HG03175 (cell line): ENCODE results near the gene NEU2.
"Not testable (repeated sequence)": the region's sequence is repeated elsewhere in the genome, so short reads cannot be mapped to it uniquely, and the experiment has no call there.

ENCODE experiments used
- ATAC-seq: cut with Tn5 transposase; IDR thresholded peaks from one replicate; pipeline ENCODE4 v1.9.1; 2021; ENCODE audit warnings: mild to moderate bottlenecking, moderate library complexity; ENCODE audit not compliant: unreplicated experiment

Gene NEU2

DNA sequence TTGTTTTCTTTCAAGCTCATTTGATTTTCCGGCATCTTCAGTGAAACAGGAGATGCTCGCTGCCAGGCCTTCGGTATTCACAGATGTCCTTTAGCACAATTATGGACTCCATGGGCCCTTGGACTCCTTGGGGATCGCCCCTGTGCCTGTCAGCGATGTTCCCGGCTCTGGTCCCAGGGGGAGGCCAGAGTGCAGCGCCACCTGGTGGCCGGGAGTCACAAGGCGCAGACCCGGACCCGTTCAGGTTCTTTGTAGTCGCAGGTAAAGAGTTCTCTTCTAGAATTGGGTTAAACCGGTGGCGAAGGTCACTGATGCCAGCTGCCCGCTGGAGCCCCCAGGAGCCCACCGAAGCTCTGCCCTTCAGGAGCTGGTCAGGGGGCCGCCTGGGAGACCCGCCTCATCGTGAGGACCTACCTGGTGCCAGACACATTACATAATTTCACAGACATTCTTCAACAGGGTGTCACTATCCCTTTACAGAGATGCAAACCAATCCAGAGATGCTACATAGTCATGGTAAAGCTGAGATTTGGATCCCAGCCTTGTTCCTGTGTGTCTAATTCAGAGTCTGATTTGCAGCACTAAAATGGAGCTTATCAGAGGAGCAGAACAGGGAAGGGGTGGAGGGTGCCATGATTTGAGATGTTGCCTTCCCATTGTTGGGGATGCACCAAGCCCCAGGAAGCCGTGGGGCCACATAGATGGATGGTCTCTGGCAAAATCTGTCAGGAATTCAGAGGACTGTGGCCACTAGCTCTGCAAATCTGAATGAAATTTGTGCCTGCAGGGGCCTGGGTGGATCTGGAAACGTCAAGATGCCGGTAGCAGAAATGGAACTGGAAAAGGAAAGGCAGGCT is 21.7 kb downstream of the NEU2 start:
- no peak for ATAC-seq

DNA sequence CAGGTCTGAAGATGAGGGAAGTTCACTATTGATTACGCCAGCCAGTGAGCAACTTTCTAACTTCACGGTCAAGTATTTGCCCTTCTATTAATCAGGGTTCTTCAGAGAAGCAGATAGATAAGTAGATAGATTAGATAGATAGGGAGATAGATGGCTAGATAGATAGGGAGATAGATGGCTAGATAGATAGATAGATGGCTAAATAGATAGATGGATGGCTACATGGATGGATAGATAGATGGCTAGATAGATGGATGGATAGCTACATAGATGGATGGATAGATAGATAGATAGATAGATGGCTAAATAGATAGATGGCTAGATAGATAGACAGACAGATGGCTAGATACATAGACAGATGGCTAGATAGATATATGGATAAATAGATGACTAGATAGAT is 22.9 kb downstream of the NEU2 start:
- ATAC-seq: no peak

DNA sequence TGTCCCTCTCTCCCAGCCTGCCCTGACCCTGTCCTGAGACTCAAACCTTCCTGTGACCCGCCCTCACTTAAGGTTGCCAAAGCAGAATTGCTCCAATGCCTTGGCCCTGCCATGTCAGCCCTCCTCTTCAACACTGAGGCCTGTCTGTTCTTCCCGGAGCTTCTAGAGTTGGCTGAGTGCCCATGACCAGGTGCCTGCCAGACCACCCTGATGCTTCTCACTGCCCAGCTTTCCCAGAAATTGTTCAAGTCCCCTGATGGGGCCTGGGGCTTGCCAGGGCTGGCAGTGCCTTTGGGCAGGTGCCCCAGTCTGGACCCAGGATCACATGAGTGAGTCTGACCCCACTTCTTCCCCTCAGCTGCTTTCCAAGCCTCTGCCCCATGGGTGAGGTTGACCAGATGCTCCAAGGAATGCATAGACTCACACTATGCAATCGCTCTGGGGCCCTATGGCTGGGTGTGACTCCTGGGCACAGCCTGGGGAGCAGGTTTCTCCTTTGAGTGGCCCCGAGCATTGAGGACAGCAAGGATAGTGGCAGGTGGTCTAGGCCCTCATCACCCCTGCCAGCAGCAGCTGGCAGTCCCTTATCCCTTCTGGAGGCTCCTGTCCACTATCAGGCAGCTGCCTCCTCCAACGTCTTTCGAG is 24.6 kb downstream of the NEU2 start:
- ATAC-seq: no peak

DNA sequence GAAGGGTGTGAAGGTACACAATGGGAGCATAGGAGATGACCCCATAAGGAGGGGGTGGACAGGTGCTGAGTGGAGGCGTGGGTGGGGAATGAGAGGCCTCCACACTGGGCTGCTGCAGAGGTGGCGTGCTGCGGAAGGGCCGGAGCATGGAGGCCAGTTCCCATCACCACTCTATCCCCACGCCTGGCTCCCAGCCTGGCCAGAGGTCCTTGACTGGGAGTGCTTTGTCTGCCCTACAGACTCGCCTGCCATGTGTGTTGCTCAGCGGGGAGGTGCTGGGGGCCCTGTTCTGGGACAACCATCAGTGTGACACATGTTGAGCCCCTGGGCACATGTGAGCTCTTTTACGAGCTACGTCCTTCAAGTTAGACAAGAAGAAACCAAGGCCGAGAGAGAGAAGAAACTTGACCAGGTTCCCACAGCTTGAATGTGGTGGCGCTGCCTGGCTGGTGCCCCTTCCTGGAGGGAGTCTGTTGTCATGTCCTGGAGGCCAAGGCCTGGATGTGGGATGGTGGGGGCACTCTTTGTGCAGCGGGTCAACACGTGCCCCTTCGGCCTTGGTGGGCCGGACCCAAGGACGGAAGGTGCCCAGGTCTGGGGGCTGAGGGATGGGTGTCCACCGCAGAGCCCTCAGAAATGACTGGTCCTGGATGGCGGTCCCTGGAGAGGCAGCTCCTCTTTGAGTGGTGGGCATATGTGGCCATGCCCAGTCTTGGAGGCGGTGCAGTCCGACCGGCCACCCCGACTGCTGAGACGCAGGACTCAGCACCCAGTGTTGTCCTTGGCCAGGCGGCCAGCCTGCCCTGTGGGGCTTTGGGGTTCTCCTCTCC is 26.5 kb downstream of the NEU2 start:
- no peak for ATAC-seq

DNA sequence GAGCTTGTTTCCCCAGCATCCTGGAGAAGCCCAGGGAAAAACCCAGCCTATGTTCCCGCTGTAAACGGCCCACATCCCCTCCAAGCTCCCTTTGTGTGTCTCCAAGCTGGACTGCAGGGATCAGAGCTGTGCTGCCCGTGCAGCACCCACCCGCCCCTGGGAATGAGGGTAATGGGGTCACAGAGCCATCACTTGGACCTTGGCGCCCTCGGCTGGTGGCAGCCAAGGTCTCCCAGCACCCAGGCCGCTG is 27.0 kb downstream of the NEU2 start:
- ATAC-seq: no peak

DNA sequence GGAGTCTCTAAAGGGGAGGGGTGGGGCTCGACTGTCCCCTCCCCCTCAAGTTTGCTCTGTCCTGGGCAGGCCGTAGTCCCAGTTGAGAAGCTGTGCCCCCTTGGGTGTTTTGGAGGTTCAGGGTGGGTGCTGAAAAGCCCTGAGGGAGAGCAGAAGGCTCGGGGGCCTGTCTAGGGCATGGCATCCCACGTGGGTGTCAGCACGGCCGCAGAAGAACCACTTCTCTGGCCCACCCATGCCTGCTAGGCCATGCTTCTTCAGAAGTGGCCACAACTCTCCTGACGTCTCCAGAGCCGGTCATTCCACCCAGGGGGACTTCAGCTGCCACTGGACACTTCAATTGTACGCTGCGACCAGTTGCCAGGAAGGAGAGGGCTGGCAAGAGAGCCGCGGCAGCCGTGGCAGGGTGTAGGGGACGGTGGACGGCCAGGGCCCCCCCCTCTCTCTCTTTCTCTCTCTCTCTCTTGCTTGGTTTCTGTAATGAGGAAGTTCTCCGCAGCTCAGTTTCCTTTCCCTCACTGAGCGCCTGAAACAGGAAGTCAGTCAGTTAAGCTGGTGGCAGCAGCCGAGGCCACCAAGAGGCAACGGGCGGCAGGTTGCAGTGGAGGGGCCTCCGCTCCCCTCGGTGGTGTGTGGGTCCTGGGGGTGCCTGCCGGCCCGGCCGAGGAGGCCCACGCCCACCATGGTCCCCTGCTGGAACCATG is 27.5 kb downstream of the NEU2 start, which contains the start of gene INPP5D:
Gene INPP5D, plus strand, starts transcription at position 546 of the 704 bp plus-strand sequence. Its CDS starts 137 bp downstream, at position 683.
- ATAC-seq: peak; percentile 64

DNA sequence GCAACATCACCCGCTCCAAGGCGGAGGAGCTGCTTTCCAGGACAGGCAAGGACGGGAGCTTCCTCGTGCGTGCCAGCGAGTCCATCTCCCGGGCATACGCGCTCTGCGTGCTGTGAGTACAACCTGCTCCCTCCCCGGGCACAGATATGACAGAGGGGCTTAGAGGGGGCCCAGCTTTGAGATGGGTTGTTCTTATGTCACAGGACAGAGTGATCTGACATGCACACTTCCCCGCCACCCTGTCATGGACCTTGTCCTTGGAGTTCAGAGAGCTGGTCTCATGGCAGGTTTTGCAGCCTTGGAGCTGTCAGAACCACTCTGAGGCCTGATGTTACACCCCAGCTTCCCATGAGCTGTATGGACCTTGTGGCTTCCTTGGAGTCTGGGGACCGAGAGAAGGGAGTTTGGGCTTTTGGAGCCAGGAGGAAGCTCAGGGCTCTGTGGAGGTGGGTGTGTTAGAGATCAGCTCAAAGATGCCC is 28.1 kb downstream of the NEU2 start:
- ATAC-seq: peak; percentile 17

DNA sequence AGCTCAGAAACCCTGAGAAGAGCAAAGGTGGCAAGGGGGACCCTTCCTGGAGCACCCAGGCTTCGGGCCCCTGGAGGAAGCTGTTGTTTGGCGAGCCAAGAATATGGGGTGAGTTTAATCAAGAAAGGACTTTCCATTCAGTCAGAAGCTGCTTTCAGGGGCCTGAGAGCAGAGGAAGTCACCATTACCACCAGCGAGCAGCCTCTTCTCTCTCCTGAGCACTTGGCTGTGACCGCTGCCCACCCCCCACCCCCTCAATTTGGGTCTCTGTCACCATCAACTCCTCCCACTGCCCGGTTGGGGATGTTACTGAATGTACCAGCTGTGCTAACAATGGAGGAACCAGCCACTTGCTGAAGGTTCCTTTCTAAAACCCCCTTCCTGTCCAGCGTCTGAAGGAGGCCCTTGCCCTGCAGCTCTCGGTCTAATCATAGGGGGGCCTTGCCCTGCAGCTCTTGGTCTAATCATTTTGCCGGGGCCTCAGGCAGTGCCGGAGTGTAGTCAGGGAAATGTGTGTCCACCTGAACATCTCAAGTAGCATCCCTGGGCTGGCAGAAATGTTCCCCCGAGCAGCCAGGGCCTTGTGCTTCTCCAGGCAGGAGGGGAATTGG is 28.6 kb downstream of the NEU2 start:
- no peak for ATAC-seq

DNA sequence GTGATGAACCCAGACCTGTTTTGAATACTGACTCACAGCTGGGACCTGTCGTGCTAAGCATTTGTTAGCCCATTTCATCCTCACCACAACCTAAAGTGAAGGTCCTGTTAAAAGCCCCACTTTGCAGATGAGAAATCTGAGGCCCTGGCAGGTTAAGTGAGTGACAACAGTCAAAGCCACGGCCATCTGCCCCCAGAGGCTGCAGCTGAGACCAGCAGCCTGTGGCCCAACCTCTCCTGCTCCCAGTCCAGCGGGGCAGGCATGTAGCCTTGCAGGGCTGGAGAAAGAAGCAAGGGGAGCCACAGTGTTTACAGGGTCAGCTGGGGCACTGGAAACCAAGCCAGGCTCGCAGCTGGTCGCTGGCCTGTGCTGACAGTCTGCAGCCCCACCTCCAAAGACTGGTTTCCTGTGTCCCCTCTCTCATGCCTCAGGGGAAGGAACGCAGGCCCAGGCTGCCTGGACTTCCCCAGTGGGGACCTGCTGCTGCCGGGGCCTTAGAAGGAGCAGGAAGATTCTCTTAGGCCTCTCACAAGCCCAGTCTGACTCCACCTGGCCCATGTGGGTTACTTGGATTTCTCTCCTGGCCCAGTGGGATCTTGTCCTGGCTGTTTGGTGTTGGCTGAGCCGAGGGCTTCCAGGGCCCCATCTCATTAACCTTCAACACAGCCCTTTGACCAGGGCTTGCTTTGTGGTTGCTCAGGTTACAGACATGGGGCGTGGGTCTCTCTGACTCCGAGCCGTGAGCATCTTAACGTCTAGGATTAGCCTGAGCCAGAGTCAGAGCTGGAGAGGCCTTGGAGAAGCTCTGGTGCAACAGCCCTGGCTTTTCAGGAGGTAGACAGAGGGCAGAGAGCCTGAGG is 29.3 kb downstream of the NEU2 start:
- no peak for ATAC-seq

DNA sequence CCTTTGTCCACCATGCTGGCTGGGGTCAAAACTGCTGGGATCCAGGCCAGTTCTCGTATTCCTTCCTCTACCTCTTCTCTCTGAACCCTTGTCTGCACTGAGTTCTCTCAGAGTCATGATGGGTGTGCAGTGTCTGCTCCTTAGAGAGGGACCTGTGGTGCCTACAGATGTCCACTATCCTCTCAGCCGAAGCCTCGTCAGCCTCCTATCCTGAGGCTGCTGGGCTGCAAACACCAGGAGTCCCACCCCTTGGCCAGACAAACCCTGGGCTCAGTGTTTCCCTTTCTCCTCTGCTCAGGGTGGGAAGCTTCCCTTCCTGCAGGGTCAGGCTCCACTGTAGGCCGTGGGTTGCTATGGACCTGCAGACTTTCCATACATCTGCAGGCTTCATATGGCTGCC is 30.0 kb downstream of the NEU2 start:
- ATAC-seq: no peak

DNA sequence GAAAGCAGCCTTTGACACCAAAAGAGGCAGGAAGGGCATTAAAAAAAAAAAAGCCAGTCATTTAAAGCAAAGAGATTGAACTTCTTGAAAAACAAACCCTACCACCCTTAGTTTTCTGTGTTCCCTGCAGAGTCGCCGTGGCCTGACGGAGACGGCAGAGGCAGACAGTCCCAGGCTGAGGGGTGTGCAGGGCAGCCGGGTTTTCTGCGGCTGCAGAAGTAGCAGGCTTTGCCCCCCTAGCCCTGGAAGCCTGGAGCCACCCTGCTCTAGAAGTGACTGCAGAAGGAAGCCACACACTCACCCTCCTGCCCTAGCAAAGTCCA is 30.4 kb downstream of the NEU2 start:
- ATAC-seq: peak; percentile 0

DNA sequence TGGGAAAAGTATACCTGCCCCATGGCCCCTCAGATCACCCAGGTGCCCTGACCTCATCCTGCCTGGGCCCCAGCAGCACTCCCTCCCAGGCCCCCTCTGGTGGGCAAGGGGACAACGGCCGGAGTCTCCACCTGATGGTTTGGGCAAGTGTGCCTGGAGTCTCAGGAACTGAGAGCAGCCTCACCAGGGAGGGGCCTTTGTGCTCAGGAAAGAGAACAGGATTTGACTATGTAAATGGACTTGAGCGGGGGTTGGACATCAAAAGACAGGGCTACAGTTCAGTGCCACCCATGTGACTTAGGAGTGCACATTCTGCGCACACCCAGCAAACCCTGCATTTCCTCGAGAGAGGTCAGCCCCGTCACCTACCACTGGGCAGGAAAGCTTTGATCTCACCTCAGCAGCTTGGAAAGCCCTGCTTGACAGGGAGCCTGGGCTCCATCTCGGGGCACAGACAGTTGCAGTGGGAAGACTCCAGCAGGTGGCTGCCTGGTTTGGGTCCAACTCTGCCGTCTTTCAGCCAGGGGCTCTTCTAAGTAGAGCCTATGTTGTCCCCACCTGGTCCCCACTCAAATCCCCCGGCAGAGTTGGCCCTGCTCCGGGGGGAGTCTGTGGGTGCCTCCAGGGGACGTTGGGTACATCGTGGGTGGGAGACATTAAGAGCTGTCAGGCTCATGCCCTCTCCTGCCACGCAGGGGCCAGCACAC is 30.9 kb downstream of the NEU2 start:
- peak; percentile 35 for ATAC-seq

DNA sequence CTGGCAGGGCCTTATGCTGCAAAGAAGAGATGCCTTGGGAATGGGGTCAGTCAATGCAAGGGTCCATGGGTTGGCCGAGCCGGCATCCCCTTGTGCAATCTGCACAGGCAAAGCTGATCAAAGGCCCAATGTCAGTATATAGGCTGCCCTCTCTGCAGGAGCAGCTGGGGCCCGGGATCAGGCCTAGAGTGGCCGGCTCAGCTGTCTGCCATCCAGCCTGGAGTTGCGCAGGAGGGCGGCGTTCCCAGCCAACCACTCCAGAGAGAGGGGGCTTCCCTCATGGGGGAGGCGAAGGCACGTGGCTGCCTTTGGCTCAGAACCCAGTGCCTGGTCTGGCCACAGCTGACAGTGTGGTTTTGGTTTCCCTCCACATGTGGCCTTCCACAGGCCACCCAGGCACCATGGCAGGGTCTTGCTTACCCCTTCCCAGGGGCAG is 31.5 kb downstream of the NEU2 start:
- no peak for ATAC-seq

DNA sequence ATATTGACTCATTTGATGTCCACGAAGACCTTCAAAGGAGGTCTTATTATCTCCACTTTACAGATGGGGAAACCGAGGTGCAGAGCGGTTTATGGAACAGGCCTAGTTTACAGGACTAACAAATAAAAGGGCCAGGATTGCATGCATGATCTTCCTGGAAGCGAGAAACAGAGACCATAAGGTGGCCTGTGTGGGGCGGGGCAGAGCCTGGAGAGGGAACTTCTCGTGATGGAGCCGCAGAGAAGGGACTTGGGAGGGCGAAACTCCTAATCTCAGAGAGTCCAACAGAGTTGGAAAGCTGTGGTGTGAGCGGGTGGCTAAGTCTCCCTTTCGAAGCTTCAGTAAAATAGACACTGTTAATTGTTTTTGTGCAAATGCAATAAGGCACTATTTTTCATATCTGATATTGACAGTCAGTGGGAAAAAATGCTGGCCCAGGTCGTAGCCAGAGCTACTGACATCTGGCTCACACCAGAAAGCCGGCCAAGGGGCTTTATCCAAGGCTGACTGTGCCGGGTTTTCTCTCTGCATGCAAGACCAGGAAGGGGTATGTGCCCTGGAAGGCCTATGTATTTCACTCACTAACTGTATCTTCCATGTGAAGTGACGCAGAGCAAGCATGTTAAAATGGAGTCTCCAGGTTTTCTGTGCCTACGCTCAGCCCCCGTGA is 32.2 kb downstream of the NEU2 start:
- no peak for ATAC-seq

DNA sequence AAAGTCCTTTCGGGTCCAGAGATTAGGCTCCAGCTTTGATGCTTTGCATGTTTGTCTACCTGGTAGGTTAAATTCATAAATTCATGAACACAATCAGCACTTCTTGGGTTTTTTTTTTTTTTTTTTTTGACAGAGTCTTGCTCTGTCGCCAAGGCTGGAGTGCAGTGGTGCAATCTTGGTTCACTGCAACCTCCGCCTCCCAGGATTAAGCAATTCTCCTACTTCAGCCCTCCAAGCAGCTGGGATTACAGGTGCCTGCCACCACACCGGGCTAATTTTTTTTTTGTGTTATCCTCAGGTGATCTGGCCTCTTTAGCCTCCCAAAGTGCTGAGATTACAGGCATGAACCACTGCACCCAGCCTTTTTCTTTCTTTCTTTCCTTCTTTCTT is 32.7 kb downstream of the NEU2 start:
- not testable (repeated sequence) for ATAC-seq

DNA sequence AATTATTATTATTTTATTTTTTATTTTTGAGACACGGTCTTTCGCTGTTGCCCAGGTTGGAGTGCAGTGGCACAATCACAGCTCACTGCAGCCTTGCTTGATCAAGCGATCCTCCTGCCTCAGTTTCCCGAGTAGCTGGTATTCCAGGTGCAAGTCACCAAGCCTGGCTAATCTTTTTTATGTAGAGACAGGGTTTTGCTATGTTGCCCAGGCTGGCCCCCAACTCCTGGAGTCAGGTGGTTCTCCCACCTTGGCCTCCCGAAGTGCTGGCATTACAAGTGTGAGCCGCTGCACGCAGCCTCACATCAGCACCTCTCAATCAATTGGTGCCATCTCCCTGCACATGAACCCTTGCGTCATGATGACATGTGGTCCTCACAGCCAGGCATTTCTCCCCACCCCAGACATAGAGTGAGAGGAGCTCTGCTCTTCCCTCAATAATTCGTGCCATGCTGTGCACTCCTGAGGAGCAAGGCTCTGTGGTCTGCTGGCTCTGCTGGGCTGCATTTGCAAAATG is 33.5 kb downstream of the NEU2 start:
- no peak for ATAC-seq

DNA sequence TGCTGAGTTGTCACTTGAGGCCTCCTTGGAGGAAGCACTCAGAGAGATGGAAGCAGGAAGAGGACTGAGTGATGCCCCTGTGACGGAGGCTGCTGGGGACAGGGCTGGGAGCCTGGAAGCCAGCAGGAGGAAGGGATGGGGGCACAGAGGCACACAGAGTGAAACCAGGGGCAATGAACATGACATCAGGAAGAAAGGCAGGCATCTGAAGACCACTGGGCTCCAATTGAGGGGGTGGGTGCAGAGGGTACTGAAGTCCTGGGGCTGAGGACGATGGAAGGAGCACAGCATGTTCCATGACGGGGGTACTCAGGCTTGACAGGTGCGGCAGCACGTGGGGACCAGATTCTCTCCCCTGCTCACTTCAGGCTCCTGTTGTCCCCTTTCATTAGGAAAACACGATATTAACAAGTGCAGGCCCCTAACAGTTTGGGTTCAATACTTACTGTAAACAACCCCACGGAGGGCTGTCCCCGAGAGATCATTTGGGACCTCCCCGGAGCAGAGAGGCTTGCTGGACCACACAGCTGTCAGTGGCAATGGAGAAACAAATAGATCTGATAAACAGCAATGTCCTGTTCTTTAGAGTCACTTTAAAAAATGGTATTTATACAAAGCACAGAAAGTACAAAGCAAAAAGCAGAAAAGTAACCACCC is 36.4 kb downstream of the NEU2 start:
- no peak for ATAC-seq

DNA sequence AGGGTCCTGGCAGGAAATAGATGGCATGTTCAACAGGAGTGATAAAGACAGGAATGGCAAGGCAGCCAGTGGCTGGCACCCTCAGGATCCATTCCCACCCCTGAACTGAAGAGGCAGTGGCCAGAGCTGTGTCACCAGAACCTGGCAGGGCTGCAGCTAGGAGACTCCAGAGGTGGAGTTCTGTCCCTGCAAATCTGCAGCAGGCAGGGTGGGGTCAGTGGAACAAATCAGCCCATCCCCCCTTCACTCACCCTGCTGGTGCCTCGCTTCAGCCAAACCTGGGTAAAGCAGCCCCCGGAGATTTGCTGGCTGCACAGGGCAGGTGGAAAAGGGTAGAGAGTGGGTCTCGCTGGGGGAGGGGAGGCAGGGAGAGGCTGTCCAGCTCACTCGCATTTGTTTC is 40.4 kb downstream of the NEU2 start:
- no peak for ATAC-seq
